Measurements from ENCODE around the gene PRKACA.

Gene PRKACA

DNA sequence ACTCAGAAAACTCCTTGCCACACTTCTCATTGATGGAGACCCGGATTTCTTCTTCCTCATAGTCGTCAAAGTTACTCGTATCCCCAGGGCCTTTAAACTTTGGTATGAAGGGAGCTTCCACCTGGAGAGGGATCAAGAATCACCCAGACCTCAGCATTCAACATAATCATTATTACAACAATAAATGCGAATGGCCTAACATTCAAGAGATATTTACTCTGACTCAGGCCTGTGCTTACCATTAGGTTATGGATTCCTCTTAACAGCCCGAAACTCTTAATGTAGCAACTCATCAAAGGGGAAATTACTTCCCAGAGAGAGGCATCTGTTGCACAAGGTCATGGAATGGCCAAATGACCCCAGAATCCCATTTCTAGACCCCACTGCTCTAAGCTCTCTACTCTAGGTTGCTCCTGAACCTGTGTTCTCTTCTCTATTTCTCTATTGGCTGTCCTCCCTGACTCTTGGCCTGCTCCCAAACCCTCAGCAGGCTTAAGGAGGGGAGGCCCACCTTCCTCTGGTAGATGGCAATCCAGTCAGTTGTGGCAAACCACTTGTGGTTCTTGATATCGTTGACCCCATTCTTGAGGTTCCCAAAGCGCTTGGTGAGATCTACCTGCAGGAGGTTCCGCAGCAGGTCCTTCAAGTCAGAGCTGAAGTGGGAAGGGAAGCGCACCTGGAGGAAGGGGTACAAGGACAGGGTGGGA is 24.3 kb downstream of the PRKACA start:
- no peak for DNase-seq (ENCODE audit: low read depth in 3 of 3)

DNA sequence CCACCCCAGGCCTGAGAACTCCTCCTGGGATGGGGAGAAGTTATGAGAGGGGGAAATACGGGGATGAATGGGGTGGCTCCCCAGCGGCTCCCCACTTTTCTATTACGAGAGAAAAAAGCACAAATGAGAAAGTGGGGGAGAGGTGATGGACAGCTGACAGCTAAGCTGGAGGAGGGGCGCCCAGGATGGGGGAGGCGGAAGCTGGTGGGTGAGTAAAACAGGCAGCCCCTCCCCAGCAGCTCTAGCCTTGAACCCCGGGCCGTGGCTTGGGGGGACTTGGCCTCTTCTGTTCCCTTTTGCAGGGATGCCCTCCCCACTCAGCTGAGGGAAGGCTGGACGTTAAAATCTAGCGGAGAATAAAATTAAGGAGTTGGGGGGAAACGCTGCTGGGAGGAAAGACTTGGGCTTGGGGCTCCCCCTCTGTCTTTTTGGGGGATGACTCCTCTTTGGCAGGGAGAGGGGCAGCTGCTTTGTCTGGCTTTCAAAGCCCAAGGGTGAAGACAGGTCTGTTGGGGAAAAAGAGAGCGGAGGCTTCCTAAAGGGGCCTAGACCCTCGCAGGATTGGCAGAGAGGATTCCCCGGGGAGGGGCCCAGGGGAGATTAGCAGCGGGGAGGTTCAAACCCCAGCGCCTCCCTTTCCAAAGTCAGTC is 25.6 kb downstream of the PRKACA start:
- peak in 1 of 3 experiments; percentile 47 for DNase-seq (ENCODE audit: low read depth in 3 of 3)

DNA sequence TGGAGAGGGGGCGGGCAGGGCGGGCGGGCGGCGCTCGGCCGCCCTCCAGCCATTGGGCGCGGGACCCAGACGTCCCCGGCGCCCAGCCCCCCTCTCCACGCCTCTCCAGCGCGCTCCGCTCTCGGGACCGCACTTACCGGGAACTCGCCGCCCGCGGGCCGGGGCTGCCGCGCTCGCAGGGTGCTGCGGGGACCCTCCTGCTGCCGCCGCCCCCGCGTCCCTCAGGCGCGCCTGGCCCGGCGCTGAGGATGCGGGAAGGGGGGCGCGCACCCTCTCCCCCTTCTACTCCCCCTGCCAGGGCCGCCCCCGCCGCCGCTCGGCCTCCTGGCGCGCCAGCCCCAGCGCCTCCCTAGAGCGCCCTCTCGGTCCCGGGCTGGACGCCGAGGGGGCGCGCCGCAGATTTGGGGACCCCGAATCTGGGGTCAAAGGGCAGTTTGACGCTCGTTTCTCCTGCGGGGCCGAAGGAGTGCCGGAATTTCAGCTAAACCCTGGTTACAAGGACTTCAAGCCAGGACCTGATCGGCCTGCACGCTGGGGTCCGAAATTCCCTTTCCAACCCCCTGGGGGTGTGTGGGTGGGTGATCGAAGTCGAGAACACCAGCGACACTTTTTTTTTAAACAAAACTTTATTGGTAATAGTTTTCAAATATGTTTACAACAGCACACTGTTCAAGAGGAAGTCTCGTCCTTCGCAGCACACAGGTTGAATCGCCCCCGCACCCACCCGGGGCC is 26.3 kb downstream of the PRKACA start:
- DNase-seq (ENCODE audit: low read depth in 3 of 3): peak in 2 of 3 experiments; percentile 20 to 77

- peak; percentile 65 to 85 (median 76) for DNase-seq (ENCODE audit: low read depth in 3 of 3)
Measured at GRCh38 chr19:14090509-14091080, 27.0 kb downstream of the PRKACA start, which contains the start of gene SAMD1. Gene SAMD1, minus strand, starts transcription at chr19:14090751.

GRCh38 chr19:14089662-14090508 is 27.7 kb downstream of the PRKACA start:
- peak in 1 of 3 experiments; percentile 45 for DNase-seq (ENCODE audit: low read depth in 3 of 3)

DNA sequence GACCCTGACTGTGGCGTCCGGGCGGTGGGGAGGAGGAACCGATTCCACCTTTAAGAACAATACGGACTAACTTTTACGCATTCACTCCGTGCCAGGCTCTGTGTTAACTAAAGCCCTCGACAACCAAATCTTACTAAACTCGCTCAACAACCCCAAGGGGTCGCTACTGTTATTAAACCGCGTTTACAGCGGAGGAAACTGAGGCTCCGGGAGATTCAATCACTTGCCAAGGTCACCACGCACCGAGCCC is 28.2 kb downstream of the PRKACA start:
- DNase-seq (ENCODE audit: low read depth in 3 of 3): no peak

GRCh38 chr19:14088634-14089411 is 28.7 kb downstream of the PRKACA start:
- DNase-seq (ENCODE audit: low read depth in 3 of 3): no peak

- no peak for DNase-seq (ENCODE audit: low read depth in 3 of 3)
Measured at GRCh38 chr19:14086098-14086497, 31.5 kb downstream of the PRKACA start.

- DNase-seq (ENCODE audit: low read depth in 3 of 3): no peak
Measured at GRCh38 chr19:14085309-14085995, 32.1 kb downstream of the PRKACA start, which contains the start of gene C19orf67. Gene C19orf67, minus strand, starts transcription at chr19:14085783. Its CDS starts 156 bp downstream, at chr19:14085627.

DNA sequence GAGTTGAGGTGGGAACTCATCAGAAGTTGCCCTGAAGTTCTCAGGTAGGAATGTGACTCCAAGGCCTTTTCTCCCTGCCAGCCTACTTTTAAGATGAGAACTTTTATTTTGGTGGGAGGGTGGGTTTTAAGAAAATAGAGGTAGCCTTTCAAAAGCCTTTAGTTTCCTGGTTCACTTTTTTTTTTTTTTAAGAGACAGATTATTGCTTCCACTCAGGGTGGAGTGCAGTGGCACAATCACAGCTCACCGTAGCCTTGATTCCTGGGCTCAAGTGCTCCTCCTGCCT is 34.9 kb downstream of the PRKACA start:
- DNase-seq (ENCODE audit: low read depth in 3 of 3): no peak

DNA sequence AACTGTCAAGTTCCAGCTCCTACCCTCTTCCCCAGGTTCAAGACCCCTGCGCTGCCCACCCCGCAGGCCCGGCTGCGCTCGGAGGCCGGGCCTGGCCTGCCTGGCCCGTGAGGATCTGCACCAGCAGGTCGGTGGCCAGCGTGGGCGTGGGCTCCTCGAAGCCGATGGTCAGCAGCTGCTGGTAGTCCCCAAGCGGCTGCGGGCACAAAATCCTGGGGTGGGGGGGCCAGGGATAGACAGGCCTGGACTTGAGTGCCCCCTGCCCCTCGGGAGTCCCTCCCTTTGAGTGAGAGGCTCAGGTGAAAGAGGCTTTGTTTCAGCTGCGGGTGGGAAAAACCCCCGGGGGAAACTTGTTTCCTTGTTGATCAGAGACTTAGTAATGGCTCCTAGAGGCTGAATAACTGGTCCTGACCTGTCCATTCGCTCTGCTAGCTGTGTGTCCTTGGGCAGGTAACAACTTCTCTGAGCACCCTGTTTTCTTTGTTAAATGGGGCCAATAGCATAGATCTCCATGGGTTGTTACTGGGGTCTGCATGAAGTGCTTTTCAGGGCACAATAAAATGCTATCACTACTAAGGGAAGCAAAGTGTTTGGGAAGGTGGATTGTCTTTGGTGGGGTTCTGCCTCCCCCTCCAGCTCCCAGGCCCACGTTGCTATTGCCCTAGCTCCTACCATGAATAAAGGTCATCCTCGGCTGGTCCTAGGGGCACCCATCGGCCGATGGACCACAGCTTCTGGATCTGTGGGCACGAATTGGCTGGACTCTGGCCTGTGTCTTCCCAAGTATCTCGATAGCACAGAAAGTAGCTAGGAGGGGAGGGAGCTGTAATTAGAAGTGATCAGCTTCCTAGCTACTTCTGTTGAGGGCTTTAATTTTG is 35.5 kb downstream of the PRKACA start:
- DNase-seq (ENCODE audit: low read depth in 3 of 3): peak in 1 of 3 experiments; percentile 19

DNA sequence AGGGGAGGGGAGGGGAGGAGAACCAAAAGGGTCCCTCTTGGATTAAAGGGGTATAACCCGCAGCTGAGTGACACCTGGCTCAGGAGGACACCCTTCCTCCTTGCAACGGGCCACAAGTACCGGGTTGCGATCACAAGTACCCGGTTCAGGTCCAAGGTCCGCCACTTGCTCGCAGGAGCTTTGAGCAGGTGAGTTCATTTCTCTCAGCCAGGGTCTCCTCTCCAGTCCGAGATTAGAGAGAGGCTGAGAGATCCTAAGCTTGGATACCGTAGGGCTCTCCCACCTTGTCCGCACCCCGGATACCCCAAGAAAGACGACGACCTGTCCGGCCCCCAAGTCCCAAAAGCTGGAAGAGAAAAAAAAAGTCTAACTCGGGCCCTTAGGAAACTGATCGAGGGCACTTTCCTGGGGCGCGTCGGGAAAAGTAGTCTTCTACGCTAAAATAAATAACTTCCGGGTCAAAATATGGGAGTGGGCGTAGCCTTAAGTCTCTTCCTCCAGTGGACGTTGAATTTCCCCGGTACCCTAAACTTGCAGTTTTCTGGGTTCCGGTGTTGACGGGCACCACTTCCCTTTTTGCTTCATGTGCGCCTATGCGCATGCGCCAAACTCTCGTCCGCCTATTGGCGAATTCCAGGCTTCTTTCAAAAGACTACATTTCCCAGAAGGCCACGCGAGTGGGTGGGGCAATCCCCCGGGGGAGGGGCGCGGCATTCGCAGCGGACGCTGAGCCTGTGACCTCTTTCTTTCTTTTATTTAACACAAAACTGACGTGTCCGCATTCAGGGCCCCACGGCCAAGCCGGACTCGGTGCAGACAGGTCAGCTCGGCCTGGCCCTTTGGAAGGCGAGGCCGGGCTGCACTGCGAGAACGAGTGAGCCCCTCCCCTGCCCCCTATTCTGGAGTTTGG is 36.4 kb downstream of the PRKACA start:
- DNase-seq (ENCODE audit: low read depth in 3 of 3): peak; percentile 97 to 100 (median 99)

DNA sequence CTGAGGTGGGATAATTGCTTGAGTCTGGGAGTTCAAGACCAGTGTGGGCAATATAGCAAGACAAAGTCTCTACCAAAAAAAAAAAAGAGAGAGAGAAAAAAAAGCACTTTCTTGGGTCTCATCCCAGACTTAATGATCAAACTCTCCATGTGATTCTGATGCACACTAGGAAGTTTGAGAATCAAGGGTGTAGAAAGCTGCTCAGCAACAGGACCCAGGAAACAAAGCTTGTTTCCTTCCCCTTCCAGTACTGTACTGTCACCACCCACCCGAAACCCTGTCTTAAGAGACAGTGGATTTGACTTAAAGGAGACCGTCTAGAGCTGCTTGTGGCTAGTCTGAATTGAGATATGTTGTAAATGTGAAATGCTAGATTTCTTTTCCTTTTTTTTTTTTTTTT is 39.2 kb downstream of the PRKACA start:
- no peak for DNase-seq (ENCODE audit: low read depth in 3 of 3)

DNA sequence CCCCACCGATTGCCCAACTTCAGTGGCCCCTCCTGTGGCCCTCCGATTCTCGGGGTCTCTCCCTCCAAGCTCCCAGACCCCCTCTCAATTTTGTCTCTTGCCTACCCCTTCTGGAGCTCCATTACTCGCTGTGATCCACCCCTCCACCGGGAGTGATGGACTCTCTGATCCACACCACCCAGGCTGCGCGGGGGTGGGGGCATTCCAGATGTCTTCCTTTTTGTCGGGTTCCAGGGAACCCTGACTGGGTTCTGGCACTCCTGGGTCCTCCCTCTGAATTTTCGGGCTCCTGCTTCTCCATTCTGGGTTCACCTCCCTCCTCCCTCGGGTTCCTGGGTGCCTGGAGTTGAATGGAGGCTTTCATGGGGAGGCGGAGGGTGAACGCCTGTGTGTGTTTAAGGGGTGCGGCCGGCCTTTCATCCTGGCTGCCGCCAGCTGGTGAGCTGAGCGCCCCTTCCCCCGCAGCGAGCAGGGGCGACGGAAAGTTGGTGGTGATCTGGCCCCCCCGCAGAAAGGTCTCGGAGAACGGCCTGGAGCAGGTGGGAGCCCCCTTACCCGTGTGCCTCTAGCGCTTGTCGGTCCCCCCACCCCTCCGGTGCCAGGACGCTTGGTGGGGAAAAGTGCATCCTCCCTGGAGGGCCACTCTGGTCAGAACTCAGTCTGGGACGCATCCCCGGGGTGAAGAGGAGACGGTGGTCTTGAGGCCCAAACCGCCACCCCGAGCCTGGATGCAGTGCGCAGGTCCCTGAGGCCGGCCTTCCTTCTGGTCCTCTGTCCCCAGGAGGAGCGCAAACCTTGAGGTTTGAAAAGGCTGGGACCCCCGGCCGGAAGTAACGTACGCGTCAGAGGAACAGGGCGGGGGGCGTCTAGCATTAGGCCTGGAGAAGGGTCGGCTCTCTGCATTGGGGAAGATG is 43.4 kb downstream of the PRKACA start:
- DNase-seq (ENCODE audit: low read depth in 3 of 3): peak in 1 of 3 experiments; percentile 40

- peak in 2 of 3 experiments; percentile 59 to 73 for DNase-seq (ENCODE audit: low read depth in 3 of 3)
Measured at GRCh38 chr19:14073261-14073924, 44.2 kb downstream of the PRKACA start.

- DNase-seq (ENCODE audit: low read depth in 3 of 3): peak in 1 of 3 experiments; percentile 55
Measured at GRCh38 chr19:14072535-14073260, 44.9 kb downstream of the PRKACA start, which contains the start of gene MISP3. Gene MISP3, plus strand, starts transcription at chr19:14072786. Its CDS starts 524 bp downstream, at chr19:14073310.
